HUES6 (cell line): ENCODE data around the gene SPAG5.

Experiments
- H3K27ac ChIP-seq: 2 replicates; pipeline ENCODE4 v1.7.0; 2013; ENCODE audit warnings: low read depth, mild to moderate bottlenecking, low read length, inconsistent platforms
- H3K27me3 ChIP-seq: 2 replicates; pipeline ENCODE4 v1.6.1; 2013; ENCODE audit warnings: low read length; ENCODE audit not compliant: control insufficient read depth, insufficient read depth
- H3K36me3 ChIP-seq: 2 replicates; pipeline ENCODE4 v1.6.1; 2013; ENCODE audit warnings: low read length; ENCODE audit not compliant: control insufficient read depth, insufficient read depth
- H3K4me1 ChIP-seq: 2 replicates; pipeline ENCODE4 v1.6.1; 2013; ENCODE audit warnings: low read length; ENCODE audit not compliant: control insufficient read depth, insufficient read depth
- H3K4me3 ChIP-seq: 2 replicates; pipeline ENCODE4 v1.5.1; 2013; ENCODE audit warnings: low read depth, low read length
- H3K9ac ChIP-seq: one replicate; pipeline ENCODE4 v1.6.1; 2013; ENCODE audit warnings: mild to moderate bottlenecking, low read length
- H3K9me3 ChIP-seq: 2 replicates; pipeline ENCODE4 v1.6.1; 2013; ENCODE audit warnings: low read depth, low read length; ENCODE audit not compliant: control insufficient read depth, insufficient read depth

The SPAG5 gene

GRCh38 chr17:28549236-28550132, 49.3 kb downstream of the SPAG5 start:
- H3K4me3 ChIP-seq = no peak overlapping the region

GRCh38 chr17:28548417-28549130, 50.3 kb downstream of the SPAG5 start:
- H3K9me3 ChIP-seq = no peaks in the 10 kb centered on the region
- H3K4me3 ChIP-seq = no peak overlapping the region
- peaks cover 17% of the 10 kb centered on the region; the same call in 1 of the 2 replicates for H3K36me3 ChIP-seq
- H3K4me1 ChIP-seq = peaks cover 35% of the 10 kb centered on the region
- H3K27me3 ChIP-seq = no peaks in the 10 kb centered on the region
- no peak overlapping the region for H3K27ac ChIP-seq
- H3K9ac ChIP-seq = no peak overlapping the region

More at GRCh38 chr17:28549236-28550132, 49.3 kb downstream of the SPAG5 start:
- no peaks in the 10 kb centered on the region for H3K9me3 ChIP-seq
- no peaks in the 10 kb centered on the region for H3K27me3 ChIP-seq
- H3K36me3 ChIP-seq = peaks cover 26% of the 10 kb centered on the region
- no peak overlapping the region for H3K9ac ChIP-seq
- no peak overlapping the region for H3K27ac ChIP-seq
- H3K4me1 ChIP-seq = peaks cover 29% of the 10 kb centered on the region

GRCh38 chr17:28547623-28548416, 51.0 kb downstream of the SPAG5 start:
- peaks cover 11% of the 10 kb centered on the region; the same call in 1 of the 2 replicates for H3K36me3 ChIP-seq
- H3K4me3 ChIP-seq = no peak overlapping the region
- peaks cover 31% of the 10 kb centered on the region for H3K4me1 ChIP-seq
- H3K9me3 ChIP-seq = no peaks in the 10 kb centered on the region
- no peak overlapping the region for H3K9ac ChIP-seq
- H3K27ac ChIP-seq = no peak overlapping the region
- no peaks in the 10 kb centered on the region for H3K27me3 ChIP-seq

- H3K9ac ChIP-seq = no peak overlapping the region
- peaks cover 11% of the 10 kb centered on the region; the same call in 1 of the 2 replicates for H3K36me3 ChIP-seq
- H3K9me3 ChIP-seq = no peaks in the 10 kb centered on the region
- no peak overlapping the region for H3K4me3 ChIP-seq
- H3K27ac ChIP-seq = no peak overlapping the region
- H3K27me3 ChIP-seq = no peaks in the 10 kb centered on the region
- peaks cover 29% of the 10 kb centered on the region for H3K4me1 ChIP-seq
These were observed 51.7 kb downstream of the SPAG5 start for GRCh38 chr17:28547096-28547622.

- no peaks in the 10 kb centered on the region for H3K9me3 ChIP-seq
- peaks cover 11% of the 10 kb centered on the region; the same call in 1 of the 2 replicates for H3K36me3 ChIP-seq
- H3K9ac ChIP-seq = no peak overlapping the region
- peaks cover 23% of the 10 kb centered on the region for H3K4me1 ChIP-seq
- no peak overlapping the region for H3K27ac ChIP-seq
- no peak overlapping the region for H3K4me3 ChIP-seq
- no peaks in the 10 kb centered on the region for H3K27me3 ChIP-seq
These were observed 52.9 kb downstream of the SPAG5 start for GRCh38 chr17:28545787-28546415.

- H3K27ac ChIP-seq = no peak overlapping the region
- no peaks in the 10 kb centered on the region for H3K9me3 ChIP-seq
- H3K27me3 ChIP-seq = no peaks in the 10 kb centered on the region
- no peak overlapping the region for H3K4me3 ChIP-seq
- H3K4me1 ChIP-seq = peaks cover 23% of the 10 kb centered on the region
- peaks cover 11% of the 10 kb centered on the region; the same call in 1 of the 2 replicates for H3K36me3 ChIP-seq
- H3K9ac ChIP-seq = no peak overlapping the region
These were observed 53.7 kb downstream of the SPAG5 start for GRCh38 chr17:28545141-28545503.

GRCh38 chr17:28544402-28545140, 54.3 kb downstream of the SPAG5 start:
- Histone ChIP-seq H3K27ac (no peak overlapping the region), H3K36me3 (peaks cover 11% of the 10 kb centered on the region; the same call in 1 of the 2 replicates), H3K4me3 (no peak overlapping the region), H3K9me3 (no peaks in the 10 kb centered on the region), H3K4me1 (peaks cover 21% of the 10 kb centered on the region), H3K27me3 (no peaks in the 10 kb centered on the region), H3K9ac (no peak overlapping the region)

GRCh38 chr17:28541439-28541838, 57.4 kb downstream of the SPAG5 start:
- Histone ChIP-seq H3K4me1 (peaks cover 14% of the 10 kb centered on the region), H3K9me3 (no peaks in the 10 kb centered on the region), H3K9ac (no peak overlapping the region), H3K4me3 (no peak overlapping the region), H3K27me3 (no peaks in the 10 kb centered on the region), H3K27ac (no peak overlapping the region), H3K36me3 (peaks cover 2% of the 10 kb centered on the region; the same call in 1 of the 2 replicates)

- Histone ChIP-seq H3K4me3 (no peak overlapping the region), H3K27ac (no peak overlapping the region), H3K27me3 (no peaks in the 10 kb centered on the region), H3K9me3 (no peaks in the 10 kb centered on the region), H3K9ac (no peak overlapping the region), H3K36me3 (no peaks in the 10 kb centered on the region), H3K4me1 (peaks cover 11% of the 10 kb centered on the region)
These were observed 58.6 kb downstream of the SPAG5 start for GRCh38 chr17:28540231-28540630.
